ENCODE measurements around the gene KCNJ6.

- no peak for TF ChIP-seq CTCF (IDR thresholded peaks at IDR 0.05 in 2 of 3, conservative IDR thresholded peaks at IDR 0.05 in 1 of 3; ENCODE audit: borderline replicate concordance in 1 of 3, insufficient read depth in 1 of 3, low read depth in 2 of 3, low read length in 2 of 3)
- TF ChIP-seq POLR2A (IDR thresholded peaks at IDR 0.05; ENCODE audit: borderline replicate concordance, extremely low read depth, insufficient read depth, insufficient read length): no peak
- TF ChIP-seq MAX (IDR thresholded peaks at IDR 0.05): no peak
- TF ChIP-seq EGR1 (IDR thresholded peaks at IDR 0.05; ENCODE audit: low read depth): no peak
- TF ChIP-seq SIN3A (IDR thresholded peaks at IDR 0.05; ENCODE audit: low read depth): no peak
- TF ChIP-seq POLR2AphosphoS5 (IDR thresholded peaks at IDR 0.05; ENCODE audit: low read depth, low read length): no peak
- TF ChIP-seq EZH2 (IDR thresholded peaks at IDR 0.05): no peak
- no peak for TF ChIP-seq CEBPB (IDR thresholded peaks at IDR 0.05; ENCODE audit: low read depth)
- TF ChIP-seq ZFX (IDR thresholded peaks at IDR 0.05): no peak
Measured at GRCh38 chr21:37860416-37860815, 55.8 kb downstream of the KCNJ6 start.

All from HCT116 (cell line).